ENCODE data around the gene NAT10.
"Not testable (repeated sequence)": the region's sequence is repeated elsewhere in the genome, so short reads cannot be mapped to it uniquely, and the experiment has no call there.

NAT10 gene

GRCh38 chr11:34169686-34170085 lies 64.3 kb downstream of the NAT10 start:
- DNase-seq: no peak

- no peak for DNase-seq
These were observed 67.6 kb downstream of the NAT10 start for GRCh38 chr11:34173050-34173449.

GRCh38 chr11:34174412-34175041 lies 69.1 kb downstream of the NAT10 start:
- DNase-seq: peak; percentile 82

GRCh38 chr11:34175284-34176019 lies 70.0 kb downstream of the NAT10 start:
- no peak for DNase-seq

- DNase-seq: no peak
These were observed 71.4 kb downstream of the NAT10 start for GRCh38 chr11:34176751-34177209.

- DNase-seq: no peak
These were observed 72.9 kb downstream of the NAT10 start for GRCh38 chr11:34178209-34178821.

GRCh38 chr11:34179026-34179675 lies 73.7 kb downstream of the NAT10 start:
- DNase-seq: no peak

GRCh38 chr11:34180040-34180813 lies 74.8 kb downstream of the NAT10 start:
- DNase-seq: no peak

GRCh38 chr11:34180814-34181165 lies 75.4 kb downstream of the NAT10 start:
- DNase-seq: not testable (repeated sequence)

GRCh38 chr11:34181251-34181650 lies 75.8 kb downstream of the NAT10 start:
- no peak for DNase-seq

GRCh38 chr11:34181856-34182405 lies 76.5 kb downstream of the NAT10 start:
- DNase-seq: no peak

- DNase-seq: no peak
These were observed 77.0 kb downstream of the NAT10 start for GRCh38 chr11:34182425-34182824.

GRCh38 chr11:34182921-34183685 lies 77.7 kb downstream of the NAT10 start:
- no peak for DNase-seq

GRCh38 chr11:34183848-34184391 lies 78.5 kb downstream of the NAT10 start:
- no peak for DNase-seq

GRCh38 chr11:34184505-34185015 lies 79.1 kb downstream of the NAT10 start:
- DNase-seq: no peak

- DNase-seq: no peak
These were observed 80.8 kb downstream of the NAT10 start for GRCh38 chr11:34185926-34186841.

- DNase-seq: no peak
These were observed 82.8 kb downstream of the NAT10 start for GRCh38 chr11:34188181-34188580.

- no peak for DNase-seq
These were observed 83.8 kb downstream of the NAT10 start for GRCh38 chr11:34189191-34189590.

GRCh38 chr11:34190192-34191139 lies 85.0 kb downstream of the NAT10 start:
- no peak for DNase-seq

Data from stimulated activated CD4-positive, alpha-beta T cell treated with anti-CD3 and anti-CD28 coated beads, Interleukin-12 subunit alpha, Interleukin-12 subunit beta, amount 100 ng/mL, for 4 hours (primary cell).